GM12801 (cell line): Measurements from ENCODE around the gene OR8K3.

ENCODE experiments used
- TF ChIP-seq, protein P1 (sequence below): IDR thresholded peaks from one replicate; pipeline ENCODE4 v1.5.1; 2011; ENCODE audit warnings: control low read depth; ENCODE audit not compliant: insufficient read length; ENCODE audit errors: extremely low read depth

OR8K3 gene

DNA sequence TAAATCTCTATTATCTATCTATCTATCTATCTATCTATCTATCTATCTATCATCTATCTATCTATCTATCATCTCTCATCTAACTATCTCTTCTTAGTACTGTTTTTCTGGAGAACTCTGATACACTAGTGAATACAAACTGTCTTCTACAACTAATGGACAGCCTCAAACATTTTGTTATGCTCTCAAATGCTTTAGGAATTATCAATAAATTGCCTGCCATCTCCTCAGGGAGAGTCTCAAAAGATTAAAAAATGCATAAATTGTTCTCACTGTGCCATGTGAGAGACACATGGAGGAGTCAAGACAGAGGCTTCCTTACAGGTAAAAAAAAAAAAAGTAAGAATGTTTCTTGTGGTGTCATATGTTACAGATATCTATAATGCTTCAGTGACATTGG lies at the start of gene OR8K3:
Gene OR8K3, plus strand, starts transcription at position 301 of the 400 bp plus-strand sequence. CDS start 3,163 bp downstream, outside the sequence.
- TF ChIP-seq, protein P1, sequence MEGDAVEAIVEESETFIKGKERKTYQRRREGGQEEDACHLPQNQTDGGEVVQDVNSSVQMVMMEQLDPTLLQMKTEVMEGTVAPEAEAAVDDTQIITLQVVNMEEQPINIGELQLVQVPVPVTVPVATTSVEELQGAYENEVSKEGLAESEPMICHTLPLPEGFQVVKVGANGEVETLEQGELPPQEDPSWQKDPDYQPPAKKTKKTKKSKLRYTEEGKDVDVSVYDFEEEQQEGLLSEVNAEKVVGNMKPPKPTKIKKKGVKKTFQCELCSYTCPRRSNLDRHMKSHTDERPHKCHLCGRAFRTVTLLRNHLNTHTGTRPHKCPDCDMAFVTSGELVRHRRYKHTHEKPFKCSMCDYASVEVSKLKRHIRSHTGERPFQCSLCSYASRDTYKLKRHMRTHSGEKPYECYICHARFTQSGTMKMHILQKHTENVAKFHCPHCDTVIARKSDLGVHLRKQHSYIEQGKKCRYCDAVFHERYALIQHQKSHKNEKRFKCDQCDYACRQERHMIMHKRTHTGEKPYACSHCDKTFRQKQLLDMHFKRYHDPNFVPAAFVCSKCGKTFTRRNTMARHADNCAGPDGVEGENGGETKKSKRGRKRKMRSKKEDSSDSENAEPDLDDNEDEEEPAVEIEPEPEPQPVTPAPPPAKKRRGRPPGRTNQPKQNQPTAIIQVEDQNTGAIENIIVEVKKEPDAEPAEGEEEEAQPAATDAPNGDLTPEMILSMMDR = no peak

DNA sequence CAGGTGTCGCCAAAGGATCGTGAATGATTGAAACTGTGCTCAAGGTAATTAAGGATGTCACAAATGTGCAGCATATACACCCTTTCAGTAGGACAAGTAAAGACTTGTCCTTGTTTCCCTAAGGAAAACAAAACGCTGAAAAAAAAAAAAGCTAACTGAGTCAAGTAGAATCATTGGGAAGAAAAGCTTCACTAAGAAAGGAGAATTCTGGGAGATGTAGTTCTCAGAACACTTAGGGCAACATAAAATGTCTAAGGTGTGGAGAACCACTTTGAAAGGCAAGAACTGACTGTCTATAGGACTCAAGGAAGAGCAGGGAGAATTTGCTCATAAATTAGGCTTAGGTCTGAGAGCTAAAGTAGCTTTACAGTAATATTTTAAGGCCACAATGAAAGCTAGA lies 43.9 kb upstream of the OR8K3 start:
- TF ChIP-seq, protein P1 = no peak

- TF ChIP-seq, protein P1 = no peak
Observed at GRCh38 chr11:56273854-56274253, 41.1 kb upstream of the OR8K3 start, which contains the start of gene OR5T1. Gene OR5T1, plus strand, starts transcription at chr11:56274154. Its CDS starts 1,485 bp downstream, at chr11:56275639.

DNA sequence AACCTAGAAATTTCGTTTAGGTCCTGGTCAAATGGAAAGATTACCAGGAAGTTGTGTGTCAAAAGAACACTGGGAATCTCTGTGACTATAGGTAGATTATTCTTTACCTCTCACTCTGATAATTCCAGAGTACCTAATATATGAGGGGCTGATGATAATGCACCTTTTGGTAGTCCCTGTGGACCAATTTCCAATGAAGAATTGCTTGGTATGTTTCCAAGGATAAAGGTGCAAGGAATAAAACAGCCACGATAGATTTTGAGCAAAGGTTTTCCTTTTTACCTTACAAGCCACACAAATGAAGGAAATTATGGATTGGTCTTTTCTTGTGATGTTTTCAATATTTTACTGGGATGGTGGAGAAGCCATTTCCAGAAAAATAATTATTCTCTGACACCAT lies 22.8 kb upstream of the OR8K3 start, which contains the start of gene OR8H1:
Gene OR8H1, minus strand, starts transcription at position 101 of the 400 bp plus-strand sequence. CDS start 1,192 bp downstream, outside the sequence.
- TF ChIP-seq, protein P1 = no peak

DNA sequence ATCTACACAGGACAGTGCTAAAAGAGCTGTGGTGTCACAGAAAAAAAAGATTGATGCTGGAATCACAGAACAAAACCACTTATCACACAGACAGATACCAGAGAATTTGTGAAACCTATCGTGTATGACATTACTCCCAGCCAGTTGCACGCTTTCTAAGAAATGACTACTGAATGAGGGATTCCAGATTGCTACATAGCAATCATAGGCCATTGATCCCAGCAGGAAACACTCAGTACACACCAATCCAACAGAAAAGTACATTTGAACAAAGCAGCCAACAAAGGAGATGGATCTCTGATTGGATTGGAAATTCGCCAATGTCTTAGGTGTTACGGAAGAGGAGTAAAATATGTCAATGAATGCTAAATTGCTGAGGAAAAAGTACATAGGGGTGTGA lies 18.0 kb upstream of the OR8K3 start:
- TF ChIP-seq, protein P1 = no peak

DNA sequence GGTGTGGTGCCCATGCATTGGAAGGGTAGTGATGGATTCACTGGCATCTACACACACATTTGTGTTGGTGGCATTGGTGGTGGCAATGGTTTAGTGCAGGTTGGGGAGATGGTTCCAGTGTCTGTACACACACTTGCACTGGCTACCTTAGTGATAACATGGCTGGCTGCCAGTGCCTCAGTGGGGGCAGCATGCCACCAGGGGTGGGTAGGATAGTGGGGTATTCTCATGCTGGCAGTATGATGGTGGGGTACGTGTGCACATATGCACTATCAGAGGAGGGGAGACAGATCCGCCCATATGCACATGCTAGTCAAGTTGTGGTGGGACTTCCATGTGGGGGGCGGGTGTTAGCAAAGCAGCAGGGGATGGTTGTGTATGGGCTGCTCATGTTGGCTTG lies 7.1 kb upstream of the OR8K3 start:
- TF ChIP-seq, protein P1 = no peak

DNA sequence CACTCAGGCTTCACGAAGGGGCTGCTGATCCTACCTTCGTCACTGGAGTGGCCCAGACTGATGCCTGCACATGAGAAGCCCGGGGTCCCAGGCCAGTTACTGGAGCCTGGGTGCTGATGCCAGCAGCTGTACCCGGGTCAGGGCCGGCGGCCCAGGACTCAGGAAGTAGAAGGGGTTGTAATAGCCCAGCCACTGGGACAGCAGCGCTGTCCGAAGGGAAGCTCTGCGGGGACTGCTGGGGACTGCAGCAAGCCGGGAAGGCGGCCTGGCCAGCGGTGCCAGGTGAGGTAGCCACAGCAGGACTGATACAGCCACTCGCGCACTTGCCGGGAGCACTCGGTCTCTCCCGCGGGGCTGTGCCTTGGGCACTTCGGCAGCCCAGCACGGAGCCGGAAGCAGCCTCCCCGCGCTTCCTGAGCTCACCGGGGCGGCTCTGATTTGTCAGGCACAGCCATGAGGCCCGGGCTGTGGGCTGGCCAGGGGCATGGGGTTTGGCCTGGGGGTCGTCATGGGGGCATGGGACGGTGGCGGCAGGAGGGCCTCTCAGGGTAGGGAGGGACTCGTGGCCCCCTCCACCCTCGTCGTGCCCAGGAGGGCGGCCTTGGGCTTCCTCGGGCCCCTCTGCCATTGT lies 17.0 kb downstream of the OR8K3 start:
- TF ChIP-seq, protein P1 = no peak
